Melanocyte of skin (primary cell): ENCODE data around the gene FMR1NB. TPM values are rescaled to one million over a fixed set of nuclear protein-coding genes. Genes with fewer than 3 reads are reported as not detected.

Experiments
- small RNA-seq, 2 donors: library from RNA; depleted of rRNA; stranded (forward); fragments of <200 nt; gene quantifications; one replicate each; pipeline ENCODE3, GENCODE V24; 2012
- total RNA-seq, 2 donors: library from RNA; depleted of rRNA; stranded (reverse); fragments of >200 nt; gene quantifications; 2 replicates each; pipeline ENCODE4 v1.2.3, GENCODE V29; 2012

FMR1NB gene
- total RNA-seq, result not detected

DNA sequence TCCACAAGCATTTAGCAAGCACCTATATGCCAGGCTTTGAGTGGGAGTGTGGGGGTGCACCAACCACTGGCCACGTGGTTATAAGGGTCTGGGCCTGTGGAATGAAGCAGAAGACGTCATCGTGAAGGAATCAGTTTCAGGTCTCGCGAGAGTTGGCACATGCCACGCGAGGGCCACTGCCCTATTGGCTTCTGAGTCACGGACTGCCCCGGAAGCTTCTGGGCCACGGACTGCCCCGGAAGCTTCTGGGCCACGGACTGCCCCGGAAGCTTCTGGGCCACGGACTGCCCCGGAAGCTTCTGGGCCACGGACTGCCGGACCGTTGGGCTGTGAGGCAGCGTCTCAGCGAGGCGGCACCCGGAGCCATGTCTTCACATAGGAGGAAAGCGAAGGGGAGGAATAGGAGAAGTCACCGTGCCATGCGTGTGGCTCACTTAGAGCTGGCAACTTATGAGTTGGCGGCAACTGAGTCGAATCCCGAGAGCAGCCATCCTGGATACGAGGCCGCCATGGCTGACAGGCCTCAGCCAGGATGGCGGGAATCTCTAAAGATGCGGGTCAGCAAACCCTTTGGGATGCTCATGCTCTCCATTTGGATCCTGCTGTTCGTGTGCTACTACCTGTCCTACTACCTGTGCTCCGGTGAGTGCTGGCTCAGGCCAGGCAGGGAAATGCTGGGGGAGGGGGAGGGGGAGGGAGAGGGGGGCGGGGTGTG is at the start of gene FMR1NB:
TSS of gene FMR1NB (plus strand) at position 300 of the 715 bp plus-strand sequence. CDS start at position 366, 66 bp downstream.

Small RNA genes lying within 50 kb of the gene (small RNA-seq; reads per million reads assigned to genes)
- 0 reads per million in 2 donors for gene RNA5SP524

Other genes with a start within 250 kb of the FMR1NB start
- gene FMR1, start 69.4 kb upstream of the FMR1NB start, total RNA-seq, result 10 to 100 TPM; 27.9 to 44.3 TPM